ENCODE measurements around the gene LARGE1.
A peak's percentile ranks its signal among the peaks of the same experiment; 100 is the strongest.
"Not testable (repeated sequence)": the region's sequence is repeated elsewhere in the genome, so short reads cannot be mapped to it uniquely, and the experiment has no call there.

LARGE1 gene

GRCh38 chr22:33597274-33597985, 322.8 kb downstream of the LARGE1 start:
- DNase-seq (ENCODE audit: low spot score), result no peak

- DNase-seq (ENCODE audit: low spot score), result no peak
Observed at GRCh38 chr22:33593818-33594217, 326.5 kb downstream of the LARGE1 start.

GRCh38 chr22:33591946-33592345, 328.3 kb downstream of the LARGE1 start:
- no peak for DNase-seq (ENCODE audit: low spot score)

- DNase-seq (ENCODE audit: low spot score), result no peak
Observed at GRCh38 chr22:33589297-33589696, 331.0 kb downstream of the LARGE1 start.

- no peak for DNase-seq (ENCODE audit: low spot score)
Observed at GRCh38 chr22:33588860-33589259, 331.4 kb downstream of the LARGE1 start.

GRCh38 chr22:33584152-33584551, 336.1 kb downstream of the LARGE1 start:
- no peak for DNase-seq (ENCODE audit: low spot score)

- no peak for DNase-seq (ENCODE audit: low spot score)
Observed at GRCh38 chr22:33582822-33583400, 337.4 kb downstream of the LARGE1 start.

GRCh38 chr22:33580310-33580709, 340.0 kb downstream of the LARGE1 start:
- DNase-seq (ENCODE audit: low spot score), result no peak

GRCh38 chr22:33579448-33580093, 340.7 kb downstream of the LARGE1 start:
- DNase-seq (ENCODE audit: low spot score), result peak; percentile 76

GRCh38 chr22:33578752-33579151, 341.5 kb downstream of the LARGE1 start:
- no peak for DNase-seq (ENCODE audit: low spot score)

- no peak for DNase-seq (ENCODE audit: low spot score)
Observed at GRCh38 chr22:33577862-33578411, 342.3 kb downstream of the LARGE1 start.

GRCh38 chr22:33576205-33576604, 344.1 kb downstream of the LARGE1 start:
- no peak for DNase-seq (ENCODE audit: low spot score)

- no peak for DNase-seq (ENCODE audit: low spot score)
Observed at GRCh38 chr22:33575771-33576170, 344.5 kb downstream of the LARGE1 start.

- no peak for DNase-seq (ENCODE audit: low spot score)
Observed at GRCh38 chr22:33575041-33575440, 345.2 kb downstream of the LARGE1 start.

- DNase-seq (ENCODE audit: low spot score), result no peak
Observed at GRCh38 chr22:33573479-33573878, 346.8 kb downstream of the LARGE1 start.

GRCh38 chr22:33572086-33572485, 348.2 kb downstream of the LARGE1 start:
- DNase-seq (ENCODE audit: low spot score), result no peak

GRCh38 chr22:33570110-33570509, 350.2 kb downstream of the LARGE1 start:
- DNase-seq (ENCODE audit: low spot score), result no peak

GRCh38 chr22:33569559-33569958, 350.7 kb downstream of the LARGE1 start:
- no peak for DNase-seq (ENCODE audit: low spot score)

- DNase-seq (ENCODE audit: low spot score), result no peak
Observed at GRCh38 chr22:33569018-33569417, 351.3 kb downstream of the LARGE1 start.

- DNase-seq (ENCODE audit: low spot score), result not testable (repeated sequence)
Observed at GRCh38 chr22:33566495-33566894, 353.8 kb downstream of the LARGE1 start.

- no peak for DNase-seq (ENCODE audit: low spot score)
Observed at GRCh38 chr22:33565580-33565995, 354.7 kb downstream of the LARGE1 start.

GRCh38 chr22:33564683-33565082, 355.6 kb downstream of the LARGE1 start:
- DNase-seq (ENCODE audit: low spot score), result no peak
